Nephron progenitor cell (in vitro differentiated cells): ENCODE measurements around the gene ITPR1.
A peak's percentile ranks its signal among the peaks of the same experiment; 100 is the strongest.

Source experiments
- DNase-seq: peaks from one replicate; pipeline ENCODE4 v3.0.0; 2021
- H3K27ac Mint-ChIP-seq: 2 replicates; pipeline ENCODE4 v1.8.0; 2021; ENCODE audit warnings: mild to moderate bottlenecking, moderate library complexity, mixed read lengths
- H3K27me3 Mint-ChIP-seq: 2 replicates; pipeline ENCODE4 v1.8.0; 2021; ENCODE audit warnings: mild to moderate bottlenecking, low read depth, mixed read lengths; ENCODE audit not compliant: poor library complexity
- H3K36me3 Mint-ChIP-seq: 2 replicates; pipeline ENCODE4 v1.8.0; 2021; ENCODE audit warnings: low read depth, mixed read lengths
- H3K4me1 Mint-ChIP-seq: 2 replicates; pipeline ENCODE4 v1.8.0; 2021; ENCODE audit warnings: mixed read lengths
- H3K4me3 Mint-ChIP-seq: 2 replicates; pipeline ENCODE4 v1.8.0; 2021; ENCODE audit warnings: mild to moderate bottlenecking, moderate library complexity, mixed read lengths
- H3K9me3 Mint-ChIP-seq: 2 replicates; pipeline ENCODE4 v1.8.0; 2021; ENCODE audit warnings: mild to moderate bottlenecking, moderate library complexity, mixed read lengths
- TF ChIP-seq, protein P1 (sequence below): fragments of 200-600 bp; sonication (generic); IDR thresholded peaks from 2 replicates; pipeline ENCODE4 v1.5.0; 2021; ENCODE audit warnings: antibody characterized with exemption

The ITPR1 gene

DNA sequence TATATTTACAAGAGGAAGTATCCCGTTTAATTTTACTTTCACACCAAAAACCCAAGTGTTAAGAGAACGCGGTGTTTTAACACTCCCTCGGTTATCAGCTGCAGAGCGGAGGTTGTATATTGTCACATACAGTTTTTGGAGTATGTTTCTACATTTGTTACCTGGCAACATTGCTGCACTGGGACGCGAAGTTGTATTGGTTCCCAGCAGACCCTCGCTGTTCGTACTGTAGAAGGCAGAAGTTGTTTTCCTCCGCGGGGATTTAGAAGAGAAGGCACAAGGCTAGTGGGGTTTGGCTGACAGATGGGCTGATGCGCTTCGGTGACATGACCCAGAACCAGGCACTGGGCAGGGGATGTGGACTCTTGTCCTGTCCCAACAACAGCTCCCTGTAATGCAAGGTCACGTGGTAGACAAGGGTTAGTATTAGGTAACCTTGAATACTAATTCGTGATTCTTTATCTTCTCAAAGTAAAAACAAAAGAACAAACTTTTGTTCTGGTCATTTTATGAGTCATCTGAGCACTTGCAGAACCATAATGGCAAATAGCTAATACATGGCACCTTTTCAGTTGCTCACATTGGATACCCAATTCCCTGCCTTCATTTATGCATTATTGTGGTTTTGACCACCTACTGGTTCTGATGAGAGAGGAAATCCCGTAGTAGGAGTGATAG is 255.7 kb downstream of the ITPR1 start:
- no peak for DNase-seq
- TF ChIP-seq, protein P1, sequence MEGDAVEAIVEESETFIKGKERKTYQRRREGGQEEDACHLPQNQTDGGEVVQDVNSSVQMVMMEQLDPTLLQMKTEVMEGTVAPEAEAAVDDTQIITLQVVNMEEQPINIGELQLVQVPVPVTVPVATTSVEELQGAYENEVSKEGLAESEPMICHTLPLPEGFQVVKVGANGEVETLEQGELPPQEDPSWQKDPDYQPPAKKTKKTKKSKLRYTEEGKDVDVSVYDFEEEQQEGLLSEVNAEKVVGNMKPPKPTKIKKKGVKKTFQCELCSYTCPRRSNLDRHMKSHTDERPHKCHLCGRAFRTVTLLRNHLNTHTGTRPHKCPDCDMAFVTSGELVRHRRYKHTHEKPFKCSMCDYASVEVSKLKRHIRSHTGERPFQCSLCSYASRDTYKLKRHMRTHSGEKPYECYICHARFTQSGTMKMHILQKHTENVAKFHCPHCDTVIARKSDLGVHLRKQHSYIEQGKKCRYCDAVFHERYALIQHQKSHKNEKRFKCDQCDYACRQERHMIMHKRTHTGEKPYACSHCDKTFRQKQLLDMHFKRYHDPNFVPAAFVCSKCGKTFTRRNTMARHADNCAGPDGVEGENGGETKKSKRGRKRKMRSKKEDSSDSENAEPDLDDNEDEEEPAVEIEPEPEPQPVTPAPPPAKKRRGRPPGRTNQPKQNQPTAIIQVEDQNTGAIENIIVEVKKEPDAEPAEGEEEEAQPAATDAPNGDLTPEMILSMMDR, result no peak
- Mint-ChIP-seq H3K4me3 (no peak overlapping the region), H3K4me1 (peaks cover 68% of the 10 kb centered on the region), H3K27me3 (no peaks in the 10 kb centered on the region), H3K36me3 (peaks cover 95% of the 10 kb centered on the region), H3K27ac (peak overlapping the region; percentile 85), H3K9me3 (no peaks in the 10 kb centered on the region)

DNA sequence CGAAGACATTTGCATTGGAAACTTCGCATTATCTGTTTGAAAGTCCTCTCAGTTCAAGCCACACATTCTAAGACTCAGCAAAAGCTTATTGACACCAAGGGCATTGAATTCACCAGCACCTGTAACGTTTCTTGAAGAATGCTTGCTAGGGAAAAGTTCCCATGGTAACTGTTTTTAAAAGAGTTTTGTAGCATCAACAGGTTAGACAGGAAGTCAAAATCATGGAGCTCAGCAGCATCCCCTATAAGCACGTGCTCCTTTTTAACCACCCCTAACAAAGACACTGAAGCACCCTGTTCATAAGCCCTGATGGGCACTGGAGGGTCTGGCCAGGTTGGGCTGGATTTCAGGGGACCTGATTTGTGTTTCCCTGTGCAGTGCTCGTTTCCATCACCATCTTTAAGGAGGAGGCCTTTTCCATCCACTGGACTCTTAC is 256.4 kb downstream of the ITPR1 start:
- Mint-ChIP-seq H3K9me3 (no peaks in the 10 kb centered on the region), H3K27me3 (no peaks in the 10 kb centered on the region), H3K36me3 (peaks cover 96% of the 10 kb centered on the region), H3K4me1 (peaks cover 61% of the 10 kb centered on the region), H3K27ac (no peak overlapping the region), H3K4me3 (no peak overlapping the region)
- no peak for DNase-seq
- TF ChIP-seq, protein P1, result no peak

DNA sequence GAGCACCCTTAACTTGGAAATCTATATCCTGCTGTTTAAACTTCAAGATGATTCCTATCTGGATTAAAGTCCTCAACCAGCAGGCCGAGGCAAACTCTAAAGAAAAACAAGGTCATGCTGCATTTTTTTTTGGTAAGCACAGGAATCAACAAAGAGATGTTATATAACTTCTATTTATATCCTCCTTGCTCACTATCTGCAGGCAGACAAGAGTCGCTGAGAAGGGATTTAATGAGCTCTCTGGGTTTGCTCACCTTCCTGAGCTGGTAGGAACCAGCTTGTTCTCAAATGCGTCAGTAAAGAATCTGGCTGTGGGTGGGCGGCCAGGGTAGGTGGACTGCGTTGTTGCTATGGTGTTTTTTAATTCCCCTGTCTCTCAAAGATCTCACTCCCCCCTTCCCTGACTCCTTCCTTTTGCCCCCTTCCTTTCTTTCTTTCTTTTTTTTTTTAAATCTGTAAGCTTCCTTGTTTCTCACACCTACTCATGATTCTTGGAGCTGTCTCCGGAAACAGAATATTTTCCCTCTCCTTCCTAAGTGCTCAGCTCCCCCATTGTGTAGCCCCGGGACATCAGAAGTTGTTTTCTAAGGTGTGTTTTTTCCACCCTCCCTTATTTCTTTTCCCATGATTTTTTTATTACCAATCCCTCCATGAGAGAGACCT is 257.3 kb downstream of the ITPR1 start:
- TF ChIP-seq, protein P1, result no peak
- no peak for DNase-seq
- Mint-ChIP-seq H3K9me3 (no peaks in the 10 kb centered on the region), H3K27ac (no peak overlapping the region), H3K4me3 (no peak overlapping the region), H3K4me1 (peaks cover 54% of the 10 kb centered on the region), H3K36me3 (peaks cover 98% of the 10 kb centered on the region), H3K27me3 (no peaks in the 10 kb centered on the region)

DNA sequence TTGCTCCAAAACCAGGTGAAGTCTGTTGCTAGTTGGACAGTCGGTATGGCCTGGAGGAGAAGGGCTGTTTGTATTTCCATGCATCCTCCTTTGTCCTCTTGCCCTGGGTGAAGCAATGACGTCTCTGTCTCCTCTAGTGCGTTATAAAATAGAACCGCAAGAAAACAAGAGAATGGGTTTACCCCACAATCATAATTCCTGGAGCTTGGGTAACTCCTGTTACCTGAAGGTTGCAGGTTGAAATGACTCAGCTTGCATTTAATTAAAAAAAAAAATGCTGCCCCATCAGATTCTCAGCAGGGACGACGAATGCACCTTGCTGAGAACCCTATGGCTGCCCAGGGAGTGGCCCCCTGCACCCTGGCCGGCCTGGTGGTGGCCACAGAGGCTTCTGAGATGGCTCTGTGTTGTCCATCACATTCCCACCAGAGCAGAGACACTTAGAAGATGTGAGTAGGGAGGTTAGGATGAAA is 257.9 kb downstream of the ITPR1 start:
- TF ChIP-seq, protein P1, result no peak
- H3K9me3 Mint-ChIP-seq, result no peaks in the 10 kb centered on the region
- peaks cover 48% of the 10 kb centered on the region for H3K4me1 Mint-ChIP-seq

DNA sequence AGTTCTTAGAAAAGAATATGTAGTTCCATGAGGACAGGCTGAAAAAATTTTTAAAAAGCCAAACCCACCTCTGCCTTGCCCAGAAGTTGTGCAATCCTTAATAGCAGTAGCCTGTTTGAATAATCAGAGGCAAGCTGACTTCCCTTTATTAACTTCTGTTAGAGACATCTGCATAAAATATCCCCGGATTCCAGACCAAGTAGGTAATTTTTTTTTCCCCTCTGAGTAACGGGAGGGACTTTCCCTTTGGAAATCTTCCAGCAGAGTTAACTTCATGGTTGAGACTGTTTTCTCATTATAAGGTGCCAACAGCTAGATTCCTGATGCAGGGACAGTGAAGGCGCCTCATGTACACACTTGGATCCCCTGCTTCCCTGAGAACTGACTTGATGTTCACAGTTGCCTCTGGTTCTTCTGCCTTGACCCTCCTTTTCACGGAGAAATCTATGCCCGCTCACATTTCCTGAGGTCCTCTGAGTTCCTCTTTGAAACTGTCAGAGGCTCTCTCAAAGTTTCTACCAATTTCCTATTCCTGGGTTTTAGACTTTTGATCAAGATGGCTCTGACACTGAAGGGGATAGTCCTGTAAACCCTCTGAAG is 258.5 kb downstream of the ITPR1 start:
- Mint-ChIP-seq H3K4me3 (no peak overlapping the region), H3K9me3 (no peaks in the 10 kb centered on the region), H3K27me3 (no peaks in the 10 kb centered on the region), H3K4me1 (peaks cover 47% of the 10 kb centered on the region), H3K36me3 (peaks cover 98% of the 10 kb centered on the region), H3K27ac (peak overlapping the region; percentile 45)
- DNase-seq, result no peak
- TF ChIP-seq, protein P1, result no peak

More for the DNA sequence above, 257.9 kb downstream of the ITPR1 start:
- Mint-ChIP-seq H3K36me3 (peaks cover 98% of the 10 kb centered on the region), H3K4me3 (no peak overlapping the region), H3K27ac (no peak overlapping the region), H3K27me3 (no peaks in the 10 kb centered on the region)
- DNase-seq, result no peak
